Keratinocyte (primary cell): ENCODE measurements around the gene SCAI. TPM values are rescaled to one million over a fixed set of nuclear protein-coding genes. Genes with fewer than 3 reads are reported as not detected.

Experiments used
- DNase-seq: peaks from one replicate; pipeline ENCODE4 v3.0.0-alpha.2; 2011; ENCODE audit warnings: low read depth, missing footprints, low spot score
- FAIRE-seq: peaks from 2 replicates; lab custom pipeline; 2011; peaks lifted over from hg19 to GRCh38; lab: Jason Lieb, UNC
- H2AFZ ChIP-seq: 2 replicates; pipeline ENCODE4 v1.6.0; 2012; ENCODE audit warnings: low read length, control low read depth, inconsistent platforms; ENCODE audit not compliant: control insufficient read depth
- H3K27ac ChIP-seq: 2 replicates; pipeline ENCODE4 v1.5.1; 2011; ENCODE audit warnings: low read length; ENCODE audit not compliant: control insufficient read depth, insufficient read depth
- H3K27me3 ChIP-seq: 3 replicates; pipeline ENCODE4 v1.6.0; 2011; ENCODE audit warnings: low read length; ENCODE audit not compliant: control insufficient read depth, insufficient read depth; ENCODE audit errors: extremely low read depth
- H3K36me3 ChIP-seq, 2 experiments: 2 replicates in 1 of 2; 3 replicates in 1 of 2; pipeline ENCODE4 v1.5.1; 2011; ENCODE audit warnings: low read length in 2 of 2, mild to moderate bottlenecking in 1 of 2; ENCODE audit not compliant: control insufficient read depth in 2 of 2, insufficient read depth in 2 of 2; ENCODE audit errors: extremely low read depth in 1 of 2
- H3K4me1 ChIP-seq: 3 replicates; pipeline ENCODE4 v1.5.1; 2011; ENCODE audit warnings: low read length; ENCODE audit not compliant: control insufficient read depth, insufficient read depth; ENCODE audit errors: extremely low read depth
- H3K4me2 ChIP-seq: 3 replicates; pipeline ENCODE4 v1.6.0; 2011; ENCODE audit warnings: low read depth, low read length; ENCODE audit not compliant: control insufficient read depth, insufficient read depth; ENCODE audit errors: extremely low read depth
- H3K4me3 ChIP-seq, 3 experiments: fragments of 200-600 bp in 1 of 3; sonication (generic) in 1 of 3; 2 replicates in 2 of 3; 3 replicates in 1 of 3; pipeline ENCODE4 v1.5.1; 2011 to 2016; ENCODE audit warnings: low read length in 3 of 3, mild to moderate bottlenecking in 3 of 3, control low read depth in 2 of 3, inconsistent platforms in 1 of 3, low read depth in 1 of 3, mixed read lengths in 1 of 3, mixed run types in 1 of 3, moderate library complexity in 1 of 3; ENCODE audit not compliant: control insufficient read depth in 2 of 3, insufficient read depth in 2 of 3; ENCODE audit errors: extremely low read depth in 1 of 3
- H3K79me2 ChIP-seq: 2 replicates; pipeline ENCODE4 v1.6.0; 2012; ENCODE audit warnings: low read length; ENCODE audit not compliant: control insufficient read depth, insufficient read depth
- H3K9ac ChIP-seq: 3 replicates; pipeline ENCODE4 v1.6.0; 2011; ENCODE audit warnings: low read length; ENCODE audit not compliant: control insufficient read depth, insufficient read depth; ENCODE audit errors: extremely low read depth
- H3K9me1 ChIP-seq: 3 replicates; pipeline ENCODE4 v1.6.0; 2011; ENCODE audit warnings: low read length; ENCODE audit not compliant: control insufficient read depth, insufficient read depth; ENCODE audit errors: extremely low read depth
- H3K9me3 ChIP-seq: 2 replicates; pipeline ENCODE4 v1.5.1; 2012; ENCODE audit warnings: low read depth, low read length; ENCODE audit not compliant: control insufficient read depth
- H4K20me1 ChIP-seq: 3 replicates; pipeline ENCODE4 v1.6.0; 2011; ENCODE audit warnings: low read length; ENCODE audit not compliant: control insufficient read depth, insufficient read depth; ENCODE audit errors: extremely low read depth
- EZH2 ChIP-seq: IDR thresholded peaks from one replicate; pipeline ENCODE4 v1.6.1; 2012; ENCODE audit warnings: inconsistent platforms, mild to moderate bottlenecking, low read length, moderate library complexity
- dilution Hi-C: fragments of 300-500 bp; cut with MboI; formaldehyde crosslinking; loops from one replicate; pipeline ENCODE4 v1.7.0; 2020; ENCODE audit warnings: low sequenced_read_pairs; ENCODE audit not compliant: extremely low pct_ligation_motif_present
- polyA plus RNA-seq, 5 experiments: library from polyadenylated mRNA; depleted of rRNA in 3 of 5; stranded (reverse) in 3 of 5; stranded (forward) in 1 of 5; unstranded in 1 of 5; fragments of >200 nt; gene quantifications; 1 replicate in 1 of 5; 2 replicates in 3 of 5; 3 replicates in 1 of 5; pipeline versions ENCODE4 v1.2.1 to v1.2.3, GENCODE V29; 2011 to 2012; ENCODE audit warnings: missing spikeins in 2 of 5, low read depth in 1 of 5, low replicate concordance in 1 of 5
- TF ChIP-seq, protein P1 (sequence below), 3 experiments: IDR thresholded peaks in 1 of 3; conservative IDR thresholded peaks in 1 of 3; optimal IDR thresholded peaks in 1 of 3; 2 replicates in 2 of 3; 3 replicates in 1 of 3; pipeline versions ENCODE3 to v1.5.1; 2011; ENCODE audit warnings: low read length in 3 of 3, mild to moderate bottlenecking in 3 of 3, moderate library complexity in 2 of 3, control low read depth in 1 of 3, inconsistent platforms in 1 of 3; ENCODE audit not compliant: insufficient read depth in 2 of 3; ENCODE audit errors: extremely low read depth in 1 of 3

The SCAI gene
- polyA plus RNA-seq, 1 donor (not counting 4 experiments of a cell fraction or from before 2014, with no cell fraction given), result 3.0 TPM

DNA sequence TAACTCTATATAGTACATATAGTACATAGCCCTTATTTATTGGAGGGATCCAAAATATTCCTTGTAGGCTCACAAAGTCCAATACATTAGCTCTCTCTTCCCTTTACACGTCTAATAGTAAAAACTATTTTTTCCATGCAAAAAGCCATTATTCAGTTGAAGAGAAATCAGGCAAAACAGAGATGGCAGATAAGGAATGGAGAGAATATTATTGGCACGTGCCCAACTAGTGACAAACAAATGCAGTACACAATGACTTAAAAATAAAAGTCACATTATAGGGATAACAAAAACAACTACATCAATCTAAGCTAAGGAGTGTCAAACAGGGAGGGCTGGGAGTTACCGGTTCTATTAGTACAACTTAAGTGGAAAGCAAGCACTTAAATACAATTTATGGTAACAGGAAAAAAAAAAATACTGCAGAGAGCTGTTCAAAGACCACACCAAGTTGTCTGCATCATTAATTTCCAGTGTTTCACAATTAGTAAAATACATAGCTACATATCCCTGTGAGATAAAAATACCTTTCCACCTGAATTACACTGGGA lies 4.1 kb upstream of the SCAI start:
- FAIRE-seq, result no peak
- no peaks in the 10 kb centered on the region for H3K79me2 ChIP-seq
- no peak overlapping the region for H3K4me3 ChIP-seq

DNA sequence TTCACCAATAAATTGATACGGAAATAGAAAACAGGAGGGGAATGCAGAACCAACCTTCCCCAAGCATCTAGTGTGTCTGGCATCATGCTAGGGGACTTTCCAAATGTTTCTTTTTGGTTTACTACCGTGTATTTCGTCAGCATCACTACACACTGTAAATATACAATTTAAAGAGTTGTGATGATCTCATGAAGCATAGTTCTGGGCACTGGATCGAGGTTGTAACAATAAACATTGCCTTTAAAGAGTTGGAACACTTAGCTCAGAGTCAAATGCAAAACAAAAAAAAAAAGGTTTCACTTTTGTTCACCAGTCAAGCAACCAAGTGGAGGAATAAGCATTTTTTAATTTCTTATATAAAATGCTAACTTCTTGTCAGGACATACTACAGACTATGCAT lies 2.9 kb upstream of the SCAI start:
- FAIRE-seq, result no peak
- dilution Hi-C loops, result no loop called here
- Histone ChIP-seq H3K9me1 (no peaks in the 10 kb centered on the region), H3K36me3 (peaks cover 3 to 9% of the 10 kb centered on the region in 2 experiments), H3K4me1 (peaks cover 10% of the 10 kb centered on the region), H2AFZ (no peak overlapping the region), H4K20me1 (peaks cover 3% of the 10 kb centered on the region), H3K27ac (no peak overlapping the region), H3K27me3 (no peaks in the 10 kb centered on the region), H3K4me2 (no peak overlapping the region), H3K4me3 (no peak overlapping the region), H3K9ac (no peak overlapping the region), H3K9me3 (no peaks in the 10 kb centered on the region), H3K79me2 (no peaks in the 10 kb centered on the region)
- TF ChIP-seq, protein P1, sequence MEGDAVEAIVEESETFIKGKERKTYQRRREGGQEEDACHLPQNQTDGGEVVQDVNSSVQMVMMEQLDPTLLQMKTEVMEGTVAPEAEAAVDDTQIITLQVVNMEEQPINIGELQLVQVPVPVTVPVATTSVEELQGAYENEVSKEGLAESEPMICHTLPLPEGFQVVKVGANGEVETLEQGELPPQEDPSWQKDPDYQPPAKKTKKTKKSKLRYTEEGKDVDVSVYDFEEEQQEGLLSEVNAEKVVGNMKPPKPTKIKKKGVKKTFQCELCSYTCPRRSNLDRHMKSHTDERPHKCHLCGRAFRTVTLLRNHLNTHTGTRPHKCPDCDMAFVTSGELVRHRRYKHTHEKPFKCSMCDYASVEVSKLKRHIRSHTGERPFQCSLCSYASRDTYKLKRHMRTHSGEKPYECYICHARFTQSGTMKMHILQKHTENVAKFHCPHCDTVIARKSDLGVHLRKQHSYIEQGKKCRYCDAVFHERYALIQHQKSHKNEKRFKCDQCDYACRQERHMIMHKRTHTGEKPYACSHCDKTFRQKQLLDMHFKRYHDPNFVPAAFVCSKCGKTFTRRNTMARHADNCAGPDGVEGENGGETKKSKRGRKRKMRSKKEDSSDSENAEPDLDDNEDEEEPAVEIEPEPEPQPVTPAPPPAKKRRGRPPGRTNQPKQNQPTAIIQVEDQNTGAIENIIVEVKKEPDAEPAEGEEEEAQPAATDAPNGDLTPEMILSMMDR (optimal IDR thresholded peaks at IDR 0.05 in 1 of 3, IDR thresholded peaks at IDR 0.05 in 1 of 3, conservative IDR thresholded peaks at IDR 0.05 in 1 of 3; ENCODE audit: extremely low read depth in 1 of 3, insufficient read depth in 2 of 3, low read length in 3 of 3), result no peak
- TF ChIP-seq EZH2, result no peak
- no peak for DNase-seq

More for the DNA sequence above, 4.1 kb upstream of the SCAI start:
- dilution Hi-C loops, result no loop called here
- TF ChIP-seq EZH2, result no peak
- TF ChIP-seq, protein P1 (optimal IDR thresholded peaks at IDR 0.05 in 1 of 3, IDR thresholded peaks at IDR 0.05 in 1 of 3, conservative IDR thresholded peaks at IDR 0.05 in 1 of 3; ENCODE audit: extremely low read depth in 1 of 3, insufficient read depth in 2 of 3, low read length in 3 of 3), result no peak
- no peak overlapping the region for H3K27ac ChIP-seq
- no peak overlapping the region for H3K9ac ChIP-seq
- no peak overlapping the region for H3K4me2 ChIP-seq
- peaks cover 9 to 14% of the 10 kb centered on the region in 2 experiments for H3K36me3 ChIP-seq
- peaks cover 3% of the 10 kb centered on the region for H4K20me1 ChIP-seq
- no peak overlapping the region for H2AFZ ChIP-seq
- H3K4me1 ChIP-seq, result peaks cover 7% of the 10 kb centered on the region
- no peaks in the 10 kb centered on the region for H3K9me1 ChIP-seq
- no peaks in the 10 kb centered on the region for H3K9me3 ChIP-seq
- H3K27me3 ChIP-seq, result no peaks in the 10 kb centered on the region
- no peak for DNase-seq
